Epithelial cell of esophagus (primary cell): Measurements from ENCODE around the gene SMYD3.

Experiments used
- DNase-seq: peaks from one replicate; pipeline ENCODE4 v3.0.0; 2010; ENCODE audit warnings: low read depth
- H3K4me3 ChIP-seq: 2 replicates; pipeline ENCODE4 v1.5.1; 2011; ENCODE audit warnings: mild to moderate bottlenecking, low read length, control low read depth
- CTCF ChIP-seq: IDR thresholded peaks from 2 replicates; pipeline ENCODE4 v1.5.1; 2011; ENCODE audit warnings: low read depth, mild to moderate bottlenecking, low read length, control low read depth, inconsistent platforms; ENCODE audit not compliant: insufficient read depth; ENCODE audit errors: missing control alignments

The SMYD3 gene

DNA sequence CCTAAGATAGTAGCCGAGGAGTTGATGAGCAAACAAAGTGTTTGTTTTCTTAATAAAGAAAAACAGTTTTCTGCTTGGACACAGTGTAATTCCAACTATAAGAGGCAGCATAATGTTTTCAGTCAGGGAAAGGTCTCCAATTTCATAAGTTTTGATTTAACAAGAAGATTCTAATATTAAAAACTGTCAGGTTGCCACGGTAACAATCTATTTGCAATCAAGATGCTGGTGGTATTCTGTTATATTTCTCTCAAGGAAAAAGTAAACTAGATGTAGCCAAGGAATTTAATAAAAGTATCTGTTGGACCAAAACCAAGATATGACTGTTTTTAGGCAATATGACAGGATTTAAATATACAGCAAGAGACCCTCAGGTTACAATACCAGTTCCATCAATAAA lies 211.7 kb downstream of the SMYD3 start:
- TF ChIP-seq CTCF: no peak
- no peak overlapping the region for H3K4me3 ChIP-seq
- no peak for DNase-seq

GRCh38 chr1:246294263-246294662 lies 212.8 kb downstream of the SMYD3 start:
- TF ChIP-seq CTCF: no peak
- no peak for DNase-seq
- H3K4me3 ChIP-seq: no peak overlapping the region

- H3K4me3 ChIP-seq: no peak overlapping the region
- no peak for DNase-seq
- no peak for TF ChIP-seq CTCF
These were observed 213.5 kb downstream of the SMYD3 start for GRCh38 chr1:246293366-246294121.

- no peak overlapping the region for H3K4me3 ChIP-seq
- no peak for DNase-seq
These were observed 214.5 kb downstream of the SMYD3 start for GRCh38 chr1:246292571-246292970.

DNA sequence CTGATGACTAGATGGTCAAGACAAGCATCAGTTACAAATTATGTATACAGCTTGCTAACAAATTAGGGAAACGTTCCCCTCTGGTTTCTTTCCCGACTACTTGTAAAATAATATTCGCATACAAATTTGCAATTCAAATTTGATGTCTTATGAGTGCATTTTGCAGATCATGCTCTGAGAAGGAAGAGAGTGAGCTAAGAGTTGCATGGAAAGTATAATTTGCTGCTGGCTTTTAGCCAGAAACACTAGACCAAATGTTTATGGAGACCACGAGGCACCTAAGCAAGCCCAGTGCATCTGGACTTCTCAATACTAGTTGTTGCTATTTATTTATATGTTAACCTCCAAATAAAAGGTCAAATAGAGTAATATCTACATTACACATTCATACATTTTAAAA lies 216.0 kb downstream of the SMYD3 start:
- no peak overlapping the region for H3K4me3 ChIP-seq
- DNase-seq: no peak
- TF ChIP-seq CTCF: no peak

More at GRCh38 chr1:246292571-246292970, 214.5 kb downstream of the SMYD3 start:
- no peak for TF ChIP-seq CTCF

DNA sequence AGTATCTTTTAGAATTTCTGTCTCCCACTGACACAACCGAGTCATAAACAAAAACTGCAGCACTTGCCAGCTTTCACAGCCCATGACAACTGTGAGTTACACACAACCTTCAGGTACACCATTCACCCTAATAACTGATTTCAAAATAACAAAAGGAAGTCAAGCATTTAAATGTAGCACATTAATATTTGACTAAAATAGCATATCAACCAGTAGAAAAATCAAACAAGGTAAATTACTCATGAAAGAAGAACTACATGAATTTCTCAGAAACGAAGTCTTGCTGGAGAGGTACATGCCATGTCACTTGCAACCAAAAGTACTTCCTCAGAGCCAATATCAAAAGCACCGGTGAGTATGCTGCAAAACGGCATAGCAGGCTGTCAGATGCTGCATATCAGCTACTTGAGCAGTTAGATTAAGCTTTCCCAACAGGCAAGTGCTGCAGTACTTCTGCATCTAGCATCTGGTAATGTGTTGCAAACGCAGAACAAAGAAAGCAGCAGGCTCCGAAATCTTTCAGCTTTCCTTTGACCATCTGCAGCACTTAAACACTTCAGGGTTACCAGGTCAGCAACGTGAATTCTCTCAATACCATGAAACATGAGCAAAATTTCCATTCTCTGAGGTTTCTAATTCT lies 223.2 kb downstream of the SMYD3 start:
- H3K4me3 ChIP-seq: no peak overlapping the region
- DNase-seq: no peak
- TF ChIP-seq CTCF: no peak
